Muscle layer of duodenum (tissue), 2 donors: ENCODE measurements around the gene FREM2.

Experiments
- H3K27ac ChIP-seq: one replicate; pipeline ENCODE4 v1.7.0; 2013; ENCODE audit warnings: mild to moderate bottlenecking, low read length
- H3K27me3 ChIP-seq: one replicate; pipeline ENCODE4 v1.7.0; 2013; ENCODE audit warnings: low read depth, mild to moderate bottlenecking, control low read depth, low read length
- H3K36me3 ChIP-seq, 2 donors: one replicate each; pipeline ENCODE4 v1.7.0; 2013; ENCODE audit warnings: low read length in 2 of 2, control low read depth in 1 of 2, mild to moderate bottlenecking in 1 of 2; ENCODE audit not compliant: insufficient read depth in 2 of 2, control insufficient read depth in 1 of 2
- H3K4me1 ChIP-seq, 2 donors: one replicate each; pipeline ENCODE4 v1.7.0; 2013; ENCODE audit warnings: low read length in 2 of 2, mild to moderate bottlenecking in 2 of 2, control low read depth in 1 of 2, moderate library complexity in 1 of 2; ENCODE audit not compliant: insufficient read depth in 2 of 2, control insufficient read depth in 1 of 2
- H3K4me3 ChIP-seq, 2 donors: one replicate each; pipeline ENCODE4 v1.7.0; 2013; ENCODE audit warnings: low read length in 2 of 2, low read depth in 1 of 2, mild to moderate bottlenecking in 1 of 2
- H3K9me3 ChIP-seq, 2 donors: one replicate each; pipeline ENCODE4 v1.7.0; 2013; ENCODE audit warnings: low read length in 2 of 2, control low read depth in 1 of 2, mild to moderate bottlenecking in 1 of 2; ENCODE audit not compliant: control insufficient read depth in 1 of 2
- donor health status: healthy.

Gene FREM2

GRCh38 chr13:38875186-38875875, 188.5 kb downstream of the FREM2 start:
- H3K9me3 ChIP-seq, result no peaks in the 10 kb centered on the region
- H3K4me3 ChIP-seq, result no peak overlapping the region
- no peaks in the 10 kb centered on the region for H3K4me1 ChIP-seq
- no peaks in the 10 kb centered on the region for H3K27me3 ChIP-seq
- H3K36me3 ChIP-seq, result peaks cover 0 to 4% of the 10 kb centered on the region in 2 donors
- no peak overlapping the region for H3K27ac ChIP-seq

GRCh38 chr13:38879278-38879677, 192.4 kb downstream of the FREM2 start:
- Histone ChIP-seq H3K4me1 (no peaks in the 10 kb centered on the region), H3K36me3 (peaks cover 0 to 4% of the 10 kb centered on the region in 2 donors), H3K27ac (no peak overlapping the region), H3K9me3 (no peaks in the 10 kb centered on the region), H3K27me3 (no peaks in the 10 kb centered on the region), H3K4me3 (no peak overlapping the region)

GRCh38 chr13:38879786-38880185, 192.9 kb downstream of the FREM2 start:
- Histone ChIP-seq H3K27ac (no peak overlapping the region), H3K9me3 (no peaks in the 10 kb centered on the region), H3K4me1 (no peaks in the 10 kb centered on the region), H3K4me3 (no peak overlapping the region), H3K27me3 (no peaks in the 10 kb centered on the region), H3K36me3 (peaks cover 0 to 4% of the 10 kb centered on the region in 2 donors)

GRCh38 chr13:38880397-38880796, 193.5 kb downstream of the FREM2 start:
- Histone ChIP-seq H3K4me1 (no peaks in the 10 kb centered on the region), H3K27ac (no peak overlapping the region)

GRCh38 chr13:38883783-38884182, 196.9 kb downstream of the FREM2 start:
- no peaks in the 10 kb centered on the region for H3K27me3 ChIP-seq
- no peak overlapping the region for H3K27ac ChIP-seq
- H3K4me3 ChIP-seq, result no peak overlapping the region
- no peaks in the 10 kb centered on the region for H3K9me3 ChIP-seq
- no peaks in the 10 kb centered on the region for H3K4me1 ChIP-seq
- H3K36me3 ChIP-seq, result peaks cover 0 to 4% of the 10 kb centered on the region in 2 donors

More at GRCh38 chr13:38880397-38880796, 193.5 kb downstream of the FREM2 start:
- H3K4me3 ChIP-seq, result no peak overlapping the region
- no peaks in the 10 kb centered on the region for H3K27me3 ChIP-seq
- H3K9me3 ChIP-seq, result no peaks in the 10 kb centered on the region
- H3K36me3 ChIP-seq, result peaks cover 0 to 4% of the 10 kb centered on the region in 2 donors

- no peak overlapping the region for H3K4me3 ChIP-seq
- H3K27me3 ChIP-seq, result no peaks in the 10 kb centered on the region
- no peaks in the 10 kb centered on the region for H3K9me3 ChIP-seq
- H3K4me1 ChIP-seq, result no peaks in the 10 kb centered on the region
- no peak overlapping the region for H3K27ac ChIP-seq
- no peaks in the 10 kb centered on the region for H3K36me3 ChIP-seq
These were observed 201.4 kb downstream of the FREM2 start for GRCh38 chr13:38888309-38888708.

GRCh38 chr13:38895075-38895474, 208.2 kb downstream of the FREM2 start:
- no peaks in the 10 kb centered on the region for H3K4me1 ChIP-seq
- no peaks in the 10 kb centered on the region for H3K36me3 ChIP-seq
- no peaks in the 10 kb centered on the region for H3K9me3 ChIP-seq
- no peaks in the 10 kb centered on the region for H3K27me3 ChIP-seq
- no peak overlapping the region for H3K27ac ChIP-seq
- no peak overlapping the region for H3K4me3 ChIP-seq

GRCh38 chr13:38897521-38897920, 210.6 kb downstream of the FREM2 start:
- H3K27me3 ChIP-seq, result no peaks in the 10 kb centered on the region
- no peaks in the 10 kb centered on the region for H3K4me1 ChIP-seq
- H3K4me3 ChIP-seq, result no peak overlapping the region
- no peak overlapping the region for H3K27ac ChIP-seq
- H3K36me3 ChIP-seq, result no peaks in the 10 kb centered on the region
- H3K9me3 ChIP-seq, result no peaks in the 10 kb centered on the region

- H3K36me3 ChIP-seq, result no peaks in the 10 kb centered on the region
- no peaks in the 10 kb centered on the region for H3K27me3 ChIP-seq
- no peaks in the 10 kb centered on the region for H3K4me1 ChIP-seq
- H3K4me3 ChIP-seq, result no peak overlapping the region
- H3K27ac ChIP-seq, result no peak overlapping the region
- no peaks in the 10 kb centered on the region for H3K9me3 ChIP-seq
These were observed 211.6 kb downstream of the FREM2 start for GRCh38 chr13:38898481-38898880.

- Histone ChIP-seq H3K36me3 (no peaks in the 10 kb centered on the region), H3K9me3 (no peaks in the 10 kb centered on the region), H3K4me3 (no peak overlapping the region), H3K27me3 (no peaks in the 10 kb centered on the region), H3K4me1 (no peaks in the 10 kb centered on the region), H3K27ac (no peak overlapping the region)
These were observed 212.7 kb downstream of the FREM2 start for GRCh38 chr13:38899571-38899970.

GRCh38 chr13:38900188-38900587, 213.3 kb downstream of the FREM2 start:
- Histone ChIP-seq H3K36me3 (no peaks in the 10 kb centered on the region), H3K4me1 (no peaks in the 10 kb centered on the region), H3K4me3 (no peak overlapping the region), H3K27ac (no peak overlapping the region), H3K9me3 (no peaks in the 10 kb centered on the region), H3K27me3 (no peaks in the 10 kb centered on the region)

GRCh38 chr13:38902551-38902950, 215.7 kb downstream of the FREM2 start:
- Histone ChIP-seq H3K36me3 (no peaks in the 10 kb centered on the region), H3K4me3 (no peak overlapping the region), H3K27me3 (no peaks in the 10 kb centered on the region), H3K27ac (no peak overlapping the region), H3K9me3 (no peaks in the 10 kb centered on the region), H3K4me1 (no peaks in the 10 kb centered on the region)
